22Rv1 (cell line): ENCODE data around the gene TRPT1.

Experiments used
- H3K27ac ChIP-seq: fragments of 450-650 bp; 2 replicates; pipeline ENCODE4 v1.5.1; 2017
- CTCF ChIP-seq: fragments of 450-650 bp; IDR thresholded peaks from 2 replicates; pipeline ENCODE4 v1.5.1; 2017; ENCODE audit warnings: mild to moderate bottlenecking
- ZFX ChIP-seq: fragments of 450-650 bp; IDR thresholded peaks from 2 replicates; pipeline ENCODE4 v1.6.1; 2017; ENCODE audit warnings: antibody characterized with exemption, borderline replicate concordance

TRPT1 gene

DNA sequence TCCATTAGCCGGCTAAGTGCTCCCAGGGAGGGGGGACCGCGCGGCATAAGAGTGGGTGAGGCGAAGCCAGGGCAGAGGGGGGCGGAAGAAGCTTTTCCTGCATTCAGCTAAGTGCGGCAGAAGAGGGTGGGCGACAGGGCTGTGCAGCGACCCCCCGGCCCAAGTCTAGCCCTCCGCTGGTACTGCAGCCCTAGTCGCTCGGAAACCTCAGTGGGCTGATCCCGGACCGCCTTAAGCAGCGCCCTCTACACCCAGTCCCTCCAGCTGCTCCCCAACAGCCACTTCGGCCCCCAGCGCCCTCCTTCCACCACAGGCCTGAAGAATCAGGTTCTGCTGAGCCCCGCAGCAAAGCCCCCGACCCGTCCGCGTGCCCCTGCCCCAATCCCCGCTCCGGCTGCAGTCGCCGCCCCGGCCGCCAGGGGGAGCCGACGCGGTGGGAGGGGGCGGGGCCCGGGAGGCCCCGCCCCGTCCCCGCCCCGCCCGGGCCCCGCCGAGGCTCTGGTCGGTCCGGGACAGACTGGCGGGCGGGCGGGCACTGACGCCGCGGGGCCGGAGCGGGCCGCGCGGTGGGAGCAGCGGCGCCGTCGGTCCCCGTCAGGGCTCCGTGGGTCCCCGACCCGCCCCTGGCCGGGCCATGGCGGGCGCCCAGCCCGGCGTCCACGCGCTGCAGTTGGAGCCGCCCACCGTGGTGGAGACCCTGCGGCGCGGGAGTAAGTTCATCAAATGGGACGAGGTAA lies 25.2 kb upstream of the TRPT1 start, which contains the start of gene PLCB3:
PLCB3 (plus strand) TSS at position 515 of the 737 bp plus-strand sequence; CDS start at position 635, 120 bp downstream.
- peak within 1 kb of the TSS; percentile 82 for H3K27ac ChIP-seq

DNA sequence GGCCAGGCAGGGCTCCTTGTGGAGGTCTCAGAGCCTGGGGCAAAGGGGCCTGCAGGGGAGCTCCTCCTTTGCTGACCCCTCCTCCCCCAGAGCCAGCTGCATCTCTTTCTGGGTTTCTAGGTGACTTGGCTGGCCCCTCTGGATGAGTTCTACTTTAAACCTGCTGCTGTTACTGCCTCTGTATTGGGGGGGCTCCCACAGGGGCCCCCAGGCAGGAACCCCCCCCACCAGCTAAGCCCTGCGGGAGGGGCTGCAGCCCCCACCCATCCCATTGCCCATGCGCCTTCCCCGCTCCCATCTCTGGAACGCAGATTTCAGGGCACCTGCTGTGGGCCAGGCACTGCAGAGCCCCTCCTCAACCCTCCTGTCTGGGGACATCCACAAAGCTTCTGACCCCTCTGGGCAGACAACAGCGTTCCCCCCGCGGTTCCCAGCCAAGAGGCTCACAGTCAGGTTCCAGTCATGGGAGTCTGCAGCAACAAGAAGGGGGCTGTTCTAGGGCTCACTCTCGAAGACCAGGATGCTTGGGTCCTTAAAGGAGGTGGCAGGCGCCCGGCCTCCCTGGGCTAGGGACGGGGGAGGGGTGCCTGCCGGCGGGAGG lies 24.5 kb upstream of the TRPT1 start:
- TF ChIP-seq CTCF (no peak), ZFX (no peak)
- peak overlapping the region; percentile 82; the same call in 1 of the 2 replicates for H3K27ac ChIP-seq

More for the DNA sequence above, 25.2 kb upstream of the TRPT1 start, which contains the start of gene PLCB3:
- TF ChIP-seq ZFX (no peak), CTCF (peak; percentile 96)

DNA sequence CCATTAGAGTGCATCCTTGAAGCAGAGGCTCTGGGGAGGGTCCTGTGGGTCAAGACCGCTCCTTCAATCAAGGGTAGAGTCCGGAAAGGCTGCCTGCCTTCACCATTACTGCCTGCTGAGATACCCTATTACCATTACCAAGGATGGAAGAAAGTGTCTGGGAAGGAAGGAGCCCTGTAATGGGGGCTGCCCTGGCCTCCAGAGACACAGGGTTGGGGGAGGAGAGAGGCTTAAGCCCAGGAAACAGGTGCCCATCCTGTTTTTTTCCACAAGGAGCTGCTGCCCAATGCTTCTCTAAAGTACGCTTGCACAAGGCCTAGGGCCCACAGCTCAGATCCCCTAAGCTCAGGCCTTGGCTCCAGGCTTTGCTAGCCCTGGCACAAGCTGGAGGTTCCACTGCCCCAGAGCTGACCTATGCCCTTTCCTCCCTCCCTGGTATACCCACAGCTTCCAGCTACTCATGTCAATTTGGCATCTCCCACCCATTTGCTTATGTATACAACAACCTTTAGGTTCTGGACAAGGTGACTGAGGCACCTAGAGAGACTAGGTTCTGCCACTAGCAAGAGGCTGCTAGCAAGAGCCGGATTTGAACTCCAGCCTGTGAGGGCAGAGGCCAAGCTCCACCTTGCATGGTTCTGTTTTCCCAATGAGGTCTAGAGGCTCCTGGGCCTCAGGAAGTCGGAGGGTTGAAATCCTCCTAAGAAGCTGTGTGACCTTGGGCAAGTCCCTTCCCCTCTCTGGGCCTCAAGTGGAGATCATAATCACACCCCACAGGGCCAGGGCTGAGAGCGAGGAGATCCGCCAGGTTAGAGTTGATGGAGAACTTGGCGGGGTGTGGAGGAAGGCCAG lies 23.8 kb upstream of the TRPT1 start:
- TF ChIP-seq ZFX, result no peak
- no peak for TF ChIP-seq CTCF
- H3K27ac ChIP-seq, result no peak overlapping the region

GRCh38 chr11:64249038-64249437 lies 23.1 kb upstream of the TRPT1 start:
- TF ChIP-seq ZFX, result no peak
- TF ChIP-seq CTCF, result no peak
- H3K27ac ChIP-seq, result no peak overlapping the region

DNA sequence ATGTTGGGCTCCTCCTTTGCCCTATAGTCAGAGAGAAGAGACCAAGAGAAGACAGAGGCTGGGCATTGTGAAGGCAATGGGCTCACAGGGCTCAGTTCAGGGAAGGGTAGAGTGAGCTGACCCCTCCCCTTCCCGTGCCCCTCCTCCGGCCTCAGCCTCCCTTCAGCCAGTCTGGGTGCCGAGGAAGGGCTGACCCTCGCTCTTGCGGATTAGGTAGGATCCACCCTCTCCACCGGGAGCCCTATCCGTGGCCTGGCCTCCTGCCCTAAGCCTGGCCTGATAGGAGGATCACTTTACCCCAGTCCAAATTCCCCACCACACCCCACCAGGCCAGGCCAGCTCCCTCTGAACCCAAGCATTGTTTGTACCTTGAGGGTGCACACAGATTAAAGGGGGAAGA lies 22.6 kb upstream of the TRPT1 start:
- H3K27ac ChIP-seq, result no peak overlapping the region
- no peak for TF ChIP-seq CTCF
- TF ChIP-seq ZFX, result no peak

- no peak for TF ChIP-seq CTCF
- TF ChIP-seq ZFX, result no peak
- peak overlapping the region; percentile 97 for H3K27ac ChIP-seq
Measured at GRCh38 chr11:64247729-64248531, 21.9 kb upstream of the TRPT1 start.
